Measurements from ENCODE around the gene CCDC40. TPM values are rescaled to one million over a fixed set of nuclear protein-coding genes. Genes with fewer than 3 reads are reported as not detected.
A peak's percentile ranks its signal among the peaks of the same experiment; 100 is the strongest.

Gene CCDC40
- total and polyA plus RNA-seq, 9 of the 15 experiments (the other 6 are each of a cell fraction or from before 2014, with no cell fraction given) = 0.07 to 0.33 TPM; not detected in 7

DNA sequence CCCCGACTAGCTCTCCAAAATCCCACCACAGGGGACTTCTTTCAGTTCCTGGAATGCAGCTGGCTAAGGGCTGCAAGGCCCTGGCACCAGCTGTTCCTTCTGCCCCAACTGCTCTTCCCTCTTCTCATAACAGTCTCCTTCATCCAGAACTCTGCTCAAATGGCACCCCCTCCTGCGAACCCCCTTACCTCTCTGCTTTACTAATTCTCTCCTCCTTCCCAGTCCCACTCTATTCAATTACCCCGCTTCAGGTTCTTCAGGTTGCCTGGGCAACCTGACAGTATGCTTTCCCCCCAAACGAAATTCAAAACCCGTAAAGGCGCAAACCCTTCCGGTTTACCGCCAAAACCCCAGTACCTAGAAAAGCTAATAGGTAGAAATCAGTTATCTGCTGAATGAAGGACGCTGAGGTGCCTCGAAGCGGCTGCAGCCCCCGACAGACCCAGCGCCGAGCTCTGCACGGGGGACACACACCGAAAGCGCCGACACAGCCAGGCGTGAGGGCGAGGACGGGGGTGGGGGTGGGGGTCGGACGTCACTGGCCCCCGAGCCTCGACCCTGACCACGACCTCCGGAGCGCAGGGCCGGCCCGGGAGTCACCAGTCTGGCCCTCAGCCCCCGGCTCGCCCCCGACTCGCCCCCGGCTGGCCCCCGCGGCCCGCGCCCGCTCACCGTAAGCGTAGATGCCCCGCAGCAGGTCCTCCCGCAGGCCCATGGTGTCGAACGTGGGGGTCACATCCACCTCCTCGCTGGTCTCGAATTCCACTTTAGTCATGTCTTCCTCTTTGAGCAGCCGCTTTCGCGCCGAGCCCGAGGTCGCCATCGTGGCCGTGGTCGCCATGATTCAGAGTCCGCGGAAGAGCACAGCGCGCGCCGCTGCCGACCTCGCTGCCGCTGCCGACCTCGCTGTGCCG is 109.9 kb downstream of the CCDC40 start (continued):
- TF ChIP-seq, protein P1, sequence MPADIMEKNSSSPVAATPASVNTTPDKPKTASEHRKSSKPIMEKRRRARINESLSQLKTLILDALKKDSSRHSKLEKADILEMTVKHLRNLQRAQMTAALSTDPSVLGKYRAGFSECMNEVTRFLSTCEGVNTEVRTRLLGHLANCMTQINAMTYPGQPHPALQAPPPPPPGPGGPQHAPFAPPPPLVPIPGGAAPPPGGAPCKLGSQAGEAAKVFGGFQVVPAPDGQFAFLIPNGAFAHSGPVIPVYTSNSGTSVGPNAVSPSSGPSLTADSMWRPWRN (IDR thresholded peaks at IDR 0.05; ENCODE audit: low read depth) = no peak
- no peak for TF ChIP-seq SAFB (IDR thresholded peaks at IDR 0.05; ENCODE audit: borderline replicate concordance, low read depth, low read length)
- TF ChIP-seq ZFPM2 (CRISPR knock-in tag; IDR thresholded peaks at IDR 0.05) = no peak
- TF ChIP-seq BHLHE40 (IDR thresholded peaks at IDR 0.05; ENCODE audit: low read length) = no peak
- TF ChIP-seq GABPA (tag; conservative IDR thresholded peaks at IDR 0.05; ENCODE audit: low read depth) = 0 out of 2 replicates have a peak, but pooled peaks have one; percentile 37
- TF ChIP-seq SPI1 (IDR thresholded peaks at IDR 0.05; ENCODE audit: borderline replicate concordance, low read depth, low read length) = no peak
- no peak for TF ChIP-seq MTA1 (IDR thresholded peaks at IDR 0.05; ENCODE audit: borderline replicate concordance)
- no peak for TF ChIP-seq PRPF4 (IDR thresholded peaks at IDR 0.05; ENCODE audit: insufficient read depth, low read depth, low read length, poor library complexity, severe bottlenecking)
- TF ChIP-seq, protein P2, sequence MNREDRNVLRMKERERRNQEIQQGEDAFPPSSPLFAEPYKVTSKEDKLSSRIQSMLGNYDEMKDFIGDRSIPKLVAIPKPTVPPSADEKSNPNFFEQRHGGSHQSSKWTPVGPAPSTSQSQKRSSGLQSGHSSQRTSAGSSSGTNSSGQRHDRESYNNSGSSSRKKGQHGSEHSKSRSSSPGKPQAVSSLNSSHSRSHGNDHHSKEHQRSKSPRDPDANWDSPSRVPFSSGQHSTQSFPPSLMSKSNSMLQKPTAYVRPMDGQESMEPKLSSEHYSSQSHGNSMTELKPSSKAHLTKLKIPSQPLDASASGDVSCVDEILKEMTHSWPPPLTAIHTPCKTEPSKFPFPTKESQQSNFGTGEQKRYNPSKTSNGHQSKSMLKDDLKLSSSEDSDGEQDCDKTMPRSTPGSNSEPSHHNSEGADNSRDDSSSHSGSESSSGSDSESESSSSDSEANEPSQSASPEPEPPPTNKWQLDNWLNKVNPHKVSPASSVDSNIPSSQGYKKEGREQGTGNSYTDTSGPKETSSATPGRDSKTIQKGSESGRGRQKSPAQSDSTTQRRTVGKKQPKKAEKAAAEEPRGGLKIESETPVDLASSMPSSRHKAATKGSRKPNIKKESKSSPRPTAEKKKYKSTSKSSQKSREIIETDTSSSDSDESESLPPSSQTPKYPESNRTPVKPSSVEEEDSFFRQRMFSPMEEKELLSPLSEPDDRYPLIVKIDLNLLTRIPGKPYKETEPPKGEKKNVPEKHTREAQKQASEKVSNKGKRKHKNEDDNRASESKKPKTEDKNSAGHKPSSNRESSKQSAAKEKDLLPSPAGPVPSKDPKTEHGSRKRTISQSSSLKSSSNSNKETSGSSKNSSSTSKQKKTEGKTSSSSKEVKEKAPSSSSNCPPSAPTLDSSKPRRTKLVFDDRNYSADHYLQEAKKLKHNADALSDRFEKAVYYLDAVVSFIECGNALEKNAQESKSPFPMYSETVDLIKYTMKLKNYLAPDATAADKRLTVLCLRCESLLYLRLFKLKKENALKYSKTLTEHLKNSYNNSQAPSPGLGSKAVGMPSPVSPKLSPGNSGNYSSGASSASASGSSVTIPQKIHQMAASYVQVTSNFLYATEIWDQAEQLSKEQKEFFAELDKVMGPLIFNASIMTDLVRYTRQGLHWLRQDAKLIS (CRISPR knock-in tag; IDR thresholded peaks at IDR 0.05) = peak; percentile 22; the same call in 1 of the 2 replicates
- TF ChIP-seq ARNT (IDR thresholded peaks at IDR 0.05) = no peak
- TF ChIP-seq ZNF134 (CRISPR knock-in tag; conservative IDR thresholded peaks at IDR 0.05) = no peak
- TF ChIP-seq CHD1 (IDR thresholded peaks at IDR 0.05; ENCODE audit: low read length) = peak; percentile 65
- TF ChIP-seq NR2C2 (CRISPR knock-in tag; IDR thresholded peaks at IDR 0.05) = peak; percentile 84
- peak; percentile 81; the same call in 1 of the 2 replicates for TF ChIP-seq NR2C2 (tag; IDR thresholded peaks at IDR 0.05)
- TF ChIP-seq, protein P3, sequence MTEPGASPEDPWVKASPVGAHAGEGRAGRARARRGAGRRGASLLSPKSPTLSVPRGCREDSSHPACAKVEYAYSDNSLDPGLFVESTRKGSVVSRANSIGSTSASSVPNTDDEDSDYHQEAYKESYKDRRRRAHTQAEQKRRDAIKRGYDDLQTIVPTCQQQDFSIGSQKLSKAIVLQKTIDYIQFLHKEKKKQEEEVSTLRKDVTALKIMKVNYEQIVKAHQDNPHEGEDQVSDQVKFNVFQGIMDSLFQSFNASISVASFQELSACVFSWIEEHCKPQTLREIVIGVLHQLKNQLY (CRISPR knock-in tag; conservative IDR thresholded peaks at IDR 0.05) = no peak
- TF ChIP-seq GATA2 (CRISPR knock-in tag; IDR thresholded peaks at IDR 0.05) = no peak
- TF ChIP-seq, protein P4, sequence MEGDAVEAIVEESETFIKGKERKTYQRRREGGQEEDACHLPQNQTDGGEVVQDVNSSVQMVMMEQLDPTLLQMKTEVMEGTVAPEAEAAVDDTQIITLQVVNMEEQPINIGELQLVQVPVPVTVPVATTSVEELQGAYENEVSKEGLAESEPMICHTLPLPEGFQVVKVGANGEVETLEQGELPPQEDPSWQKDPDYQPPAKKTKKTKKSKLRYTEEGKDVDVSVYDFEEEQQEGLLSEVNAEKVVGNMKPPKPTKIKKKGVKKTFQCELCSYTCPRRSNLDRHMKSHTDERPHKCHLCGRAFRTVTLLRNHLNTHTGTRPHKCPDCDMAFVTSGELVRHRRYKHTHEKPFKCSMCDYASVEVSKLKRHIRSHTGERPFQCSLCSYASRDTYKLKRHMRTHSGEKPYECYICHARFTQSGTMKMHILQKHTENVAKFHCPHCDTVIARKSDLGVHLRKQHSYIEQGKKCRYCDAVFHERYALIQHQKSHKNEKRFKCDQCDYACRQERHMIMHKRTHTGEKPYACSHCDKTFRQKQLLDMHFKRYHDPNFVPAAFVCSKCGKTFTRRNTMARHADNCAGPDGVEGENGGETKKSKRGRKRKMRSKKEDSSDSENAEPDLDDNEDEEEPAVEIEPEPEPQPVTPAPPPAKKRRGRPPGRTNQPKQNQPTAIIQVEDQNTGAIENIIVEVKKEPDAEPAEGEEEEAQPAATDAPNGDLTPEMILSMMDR (IDR thresholded peaks at IDR 0.05 in 2 of 3, conservative IDR thresholded peaks at IDR 0.05 in 1 of 3; ENCODE audit: insufficient read depth in 2 of 3, low read depth in 1 of 3, low read length in 3 of 3) = no peak
- no peak for TF ChIP-seq HNRNPLL (IDR thresholded peaks at IDR 0.05; ENCODE audit: low read depth, low read length, poor library complexity, severe bottlenecking)
- no peak for TF ChIP-seq EWSR1 (IDR thresholded peaks at IDR 0.05; ENCODE audit: borderline replicate concordance, low read depth, partially characterized antibody)
- TF ChIP-seq SIRT6 (IDR thresholded peaks at IDR 0.05; ENCODE audit: low read depth, low read length) = no peak

Data from K562 (cell line).